H9 (cell line): ENCODE results near the gene KCTD5. TPM values are rescaled to one million over a fixed set of nuclear protein-coding genes. Genes with fewer than 3 reads are reported as not detected.

Experiments used
- DNase-seq: peaks from one replicate; pipeline ENCODE4 v3.0.0-alpha.2; 2017
- H2AFZ ChIP-seq: one replicate; pipeline ENCODE4 v1.6.1; 2013; ENCODE audit warnings: mild to moderate bottlenecking, low read length, control low read depth, moderate library complexity
- H2AK5ac ChIP-seq: 2 replicates; pipeline ENCODE4 v1.6.1; 2013; ENCODE audit warnings: low read length, control low read depth, mixed read lengths; ENCODE audit not compliant: insufficient read length
- H2BK120ac ChIP-seq: one replicate; pipeline ENCODE4 v1.6.1; 2013; ENCODE audit warnings: low read depth, mild to moderate bottlenecking, low read length, control low read depth, inconsistent platforms; ENCODE audit not compliant: poor library complexity, severe bottlenecking
- H2BK12ac ChIP-seq: 2 replicates; pipeline ENCODE4 v1.6.1; 2013; ENCODE audit warnings: low read length, control low read depth, mixed read lengths, low read depth; ENCODE audit not compliant: insufficient read length
- H2BK15ac ChIP-seq: 2 replicates; pipeline ENCODE4 v1.6.1; 2013; ENCODE audit warnings: low read depth, low read length, control low read depth
- H2BK20ac ChIP-seq: one replicate; pipeline ENCODE4 v1.6.1; 2013; ENCODE audit warnings: low read depth, mild to moderate bottlenecking, low read length, control low read depth, inconsistent platforms; ENCODE audit not compliant: poor library complexity, severe bottlenecking
- H2BK5ac ChIP-seq: 2 replicates; pipeline ENCODE4 v1.6.1; 2013; ENCODE audit warnings: low read length, control low read depth, mixed read lengths; ENCODE audit not compliant: insufficient read length
- H3K14ac ChIP-seq: 2 replicates; pipeline ENCODE4 v1.6.1; 2013; ENCODE audit warnings: low read length, control low read depth; ENCODE audit not compliant: insufficient read depth
- H3K18ac ChIP-seq: 2 replicates; pipeline ENCODE4 v1.6.1; 2013; ENCODE audit warnings: low read depth, mild to moderate bottlenecking, mixed read lengths, low read length, control low read depth; ENCODE audit not compliant: insufficient read length
- H3K23ac ChIP-seq: 2 replicates; pipeline ENCODE4 v1.6.1; 2013; ENCODE audit warnings: low read length, control low read depth, mixed read lengths, low read depth; ENCODE audit not compliant: insufficient read length
- H3K23me2 ChIP-seq: 2 replicates; pipeline ENCODE4 v1.6.1; 2013; ENCODE audit warnings: low read depth, mild to moderate bottlenecking, mixed read lengths, low read length, control low read depth; ENCODE audit not compliant: insufficient read length, poor library complexity, severe bottlenecking
- H3K27ac ChIP-seq: 2 replicates; pipeline ENCODE4 v1.5.1; 2013; ENCODE audit warnings: low read length, control low read depth, mixed read lengths, low read depth; ENCODE audit not compliant: insufficient read length
- H3K27me3 ChIP-seq: 2 replicates; pipeline ENCODE4 v1.6.1; 2013; ENCODE audit warnings: low read length, control low read depth, inconsistent platforms; ENCODE audit not compliant: insufficient read depth
- H3K4ac ChIP-seq: 2 replicates; pipeline ENCODE4 v1.6.1; 2013; ENCODE audit warnings: low read depth, mild to moderate bottlenecking, control low read depth, inconsistent platforms, low read length, moderate library complexity
- H3K4me1 ChIP-seq: 2 replicates; pipeline ENCODE4 v1.6.1; 2013; ENCODE audit warnings: low read length, control low read depth, inconsistent platforms; ENCODE audit not compliant: insufficient read depth
- H3K4me2 ChIP-seq: 2 replicates; pipeline ENCODE4 v1.6.1; 2013; ENCODE audit warnings: low read length, control low read depth, mixed read lengths; ENCODE audit not compliant: insufficient read length, insufficient read depth
- H3K56ac ChIP-seq: 2 replicates; pipeline ENCODE4 v1.6.1; 2013; ENCODE audit warnings: low read depth, mild to moderate bottlenecking, mixed read lengths, low read length, control low read depth; ENCODE audit not compliant: insufficient read length
- H3K79me1 ChIP-seq: 2 replicates; pipeline ENCODE4 v1.6.1; 2013; ENCODE audit warnings: low read depth, mild to moderate bottlenecking, moderate library complexity, low read length, control low read depth, inconsistent platforms; ENCODE audit not compliant: insufficient read depth, poor library complexity, severe bottlenecking
- H3K79me2 ChIP-seq: 2 replicates; pipeline ENCODE4 v1.6.1; 2013; ENCODE audit warnings: low read length, control low read depth, inconsistent platforms; ENCODE audit not compliant: insufficient read depth
- H3K9ac ChIP-seq: 2 replicates; pipeline ENCODE4 v1.6.1; 2013; ENCODE audit warnings: low read length, control low read depth, mixed read lengths; ENCODE audit not compliant: insufficient read length; ENCODE audit errors: extremely low read depth
- H3K9me3 ChIP-seq: one replicate; pipeline ENCODE4 v1.6.1; 2013; ENCODE audit warnings: low read depth, low read length, inconsistent platforms; ENCODE audit not compliant: control insufficient read depth
- H3T11ph ChIP-seq: one replicate; pipeline ENCODE4 v1.6.1; 2013; ENCODE audit warnings: mild to moderate bottlenecking, low read length, control low read depth, inconsistent platforms
- H4K20me1 ChIP-seq: one replicate; pipeline ENCODE4 v1.6.1; 2013; ENCODE audit not compliant: control insufficient read depth, insufficient read length, insufficient read depth
- H4K5ac ChIP-seq: 2 replicates; pipeline ENCODE4 v1.6.1; 2013; ENCODE audit warnings: low read depth, mild to moderate bottlenecking, mixed read lengths, low read length, control low read depth; ENCODE audit not compliant: insufficient read length
- H4K8ac ChIP-seq: replicated peaks from 2 replicates; pipeline ENCODE4 v1.6.1; 2013; ENCODE audit warnings: low read length, control low read depth, mixed read lengths, low read depth; ENCODE audit not compliant: insufficient read length
- H4K91ac ChIP-seq: 2 replicates; pipeline ENCODE4 v1.6.1; 2013; ENCODE audit warnings: low read depth, mild to moderate bottlenecking, moderate library complexity, mixed read lengths, low read length, control low read depth; ENCODE audit not compliant: insufficient read length
- H3K27ac Mint-ChIP-seq, 3 experiments: 2 replicates in 2 of 3; 3 replicates in 1 of 3; pipeline ENCODE4 v1.8.0; 2020 to 2021; ENCODE audit warnings: mixed read lengths in 3 of 3, mild to moderate bottlenecking in 1 of 3, moderate library complexity in 1 of 3
- H3K27me3 Mint-ChIP-seq: 2 replicates; pipeline ENCODE4 v1.8.0; 2021; ENCODE audit warnings: low read depth, mild to moderate bottlenecking, moderate library complexity, mixed read lengths
- H3K36me3 Mint-ChIP-seq, 3 experiments: 2 replicates in 2 of 3; 3 replicates in 1 of 3; pipeline ENCODE4 v1.8.0; 2020 to 2021; ENCODE audit warnings: low read depth in 3 of 3, mixed read lengths in 3 of 3; ENCODE audit not compliant: insufficient read depth in 1 of 3
- H3K4me1 Mint-ChIP-seq, 2 experiments: 2 replicates each; pipeline ENCODE4 v1.8.0; 2020; ENCODE audit warnings: mixed read lengths in 2 of 2
- H3K4me3 Mint-ChIP-seq, 2 experiments: 2 replicates in 1 of 2; 3 replicates in 1 of 2; pipeline ENCODE4 v1.8.0; 2020 to 2021; ENCODE audit warnings: mild to moderate bottlenecking in 2 of 2, mixed read lengths in 2 of 2, moderate library complexity in 1 of 2
- H3K9me3 Mint-ChIP-seq, 2 experiments: 2 replicates in 1 of 2; 3 replicates in 1 of 2; pipeline ENCODE4 v1.8.0; 2020; ENCODE audit warnings: mild to moderate bottlenecking in 2 of 2, mixed read lengths in 2 of 2, moderate library complexity in 1 of 2
- CTCF ChIP-seq: fragments of 200-600 bp; sonication (generic); conservative IDR thresholded peaks from 3 replicates; pipeline ENCODE4 v1.8.0; 2021; ENCODE audit warnings: antibody characterized with exemption, mild to moderate bottlenecking
- WGBS: extraction: QIAGEN DNeasy Blood & Tissue Kit; methylation state at CpG from one replicate; pipeline ENCODE4 v1.1.7; 2013; ENCODE audit warnings: missing lambda C conversion rate, low lambda C conversion rate, mixed read lengths; ENCODE audit not compliant: insufficient read length; ENCODE audit errors: extremely low coverage; 5-methylcytosine and 5-hydroxymethylcytosine counted together
- total RNA-seq: library from RNA; stranded (reverse); gene quantifications from 2 replicates; pipeline ENCODE4 v1.2.1, GENCODE V29; 2021

KCTD5 gene
- total RNA-seq, 1 experiment from 2014 or later, result 39.9 TPM

GRCh38 chr16:2715966-2716885 lies 33.9 kb downstream of the KCTD5 start:
- peaks cover 2% of the 10 kb centered on the region for H3K27me3 Mint-ChIP-seq
- no peaks in the 10 kb centered on the region for H3K36me3 Mint-ChIP-seq
- H2BK5ac ChIP-seq, result no peak overlapping the region
- H4K20me1 ChIP-seq, result no peaks in the 10 kb centered on the region
- H3K4me1 ChIP-seq, result no peaks in the 10 kb centered on the region; the same call in 1 of the 2 replicates
- no peak overlapping the region for H3K14ac ChIP-seq
- no peak overlapping the region for H2BK15ac ChIP-seq
- H3K79me2 ChIP-seq, result no peaks in the 10 kb centered on the region
- no peak overlapping the region for H2BK12ac ChIP-seq
- H3K23me2 ChIP-seq, result no peaks in the 10 kb centered on the region
- no peak overlapping the region for H2AK5ac ChIP-seq
- DNase-seq, result no peak
- no peak overlapping the region for H3K27ac ChIP-seq
- H3K4me3 Mint-ChIP-seq, result no peak overlapping the region; a peak in 1 of 5 replicates
- no peak overlapping the region for H3K56ac ChIP-seq
- H4K5ac ChIP-seq, result no peak overlapping the region
- H2BK120ac ChIP-seq, result no peak overlapping the region
- H2BK20ac ChIP-seq, result no peak overlapping the region
- no peak overlapping the region for H4K91ac ChIP-seq
- no peak overlapping the region for H3T11ph ChIP-seq
- no peaks in the 10 kb centered on the region for H3K79me1 ChIP-seq
- no peaks in the 10 kb centered on the region for H3K9me3 Mint-ChIP-seq
- no peaks in the 10 kb centered on the region for H3K9me3 ChIP-seq
- H3K23ac ChIP-seq, result no peak overlapping the region
- no peaks in the 10 kb centered on the region for H3K27me3 ChIP-seq
- H3K4ac ChIP-seq, result no peak overlapping the region
- no peak overlapping the region for H3K18ac ChIP-seq
- H2AFZ ChIP-seq, result no peak overlapping the region
- no peak overlapping the region for H4K8ac ChIP-seq
- H3K4me1 Mint-ChIP-seq, result peaks cover 3 to 11% of the 10 kb centered on the region in 2 experiments; a peak in 3 of 4 replicates
- H3K4me2 ChIP-seq, result no peak overlapping the region
- no peak for TF ChIP-seq CTCF
- whole genome bisulfite sequencing, result no CpG with 5 or more reads among the region's 17 CpGs
- no peak overlapping the region for H3K27ac Mint-ChIP-seq
- H3K9ac ChIP-seq, result no peak overlapping the region
